COLO668 (cell line): ENCODE data around the gene IKZF4.
"Not testable (repeated sequence)": the region's sequence is repeated elsewhere in the genome, so short reads cannot be mapped to it uniquely, and the experiment has no call there.

Source experiments
- DNase-seq: peaks from one replicate; lab custom pipeline; 2025; ENCODE audit not compliant: unreplicated experiment; lab: John Stamatoyannopoulos, UW

Gene IKZF4

DNA sequence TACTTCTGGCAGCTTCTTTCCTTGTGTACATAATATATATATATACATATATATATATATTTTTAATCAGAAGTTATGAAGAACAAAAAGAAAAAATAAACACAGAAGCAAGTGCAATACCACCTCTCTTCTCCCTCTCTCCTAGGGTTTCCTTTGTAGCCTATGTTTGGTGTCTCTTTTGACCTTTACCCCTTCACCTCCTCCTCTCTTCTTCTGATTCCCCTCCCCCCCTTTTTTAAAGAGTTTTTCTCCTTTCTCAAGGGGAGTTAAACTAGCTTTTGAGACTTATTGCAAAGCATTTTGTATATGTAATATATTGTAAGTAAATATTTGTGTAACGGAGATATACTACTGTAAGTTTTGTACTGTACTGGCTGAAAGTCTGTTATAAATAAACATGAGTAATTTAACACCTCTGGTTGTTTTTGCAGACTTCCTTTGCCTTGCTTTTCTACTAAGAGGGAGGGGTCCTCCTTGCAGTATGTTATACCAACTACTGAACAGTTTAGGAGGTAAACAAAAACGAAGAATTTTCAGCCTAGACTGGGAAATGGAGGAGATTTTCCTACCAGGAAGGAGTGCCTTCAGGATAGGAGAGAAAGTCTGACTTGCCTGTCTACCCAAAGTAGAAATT, 17.3 kb downstream of the IKZF4 start:
- DNase-seq: no peak

DNA sequence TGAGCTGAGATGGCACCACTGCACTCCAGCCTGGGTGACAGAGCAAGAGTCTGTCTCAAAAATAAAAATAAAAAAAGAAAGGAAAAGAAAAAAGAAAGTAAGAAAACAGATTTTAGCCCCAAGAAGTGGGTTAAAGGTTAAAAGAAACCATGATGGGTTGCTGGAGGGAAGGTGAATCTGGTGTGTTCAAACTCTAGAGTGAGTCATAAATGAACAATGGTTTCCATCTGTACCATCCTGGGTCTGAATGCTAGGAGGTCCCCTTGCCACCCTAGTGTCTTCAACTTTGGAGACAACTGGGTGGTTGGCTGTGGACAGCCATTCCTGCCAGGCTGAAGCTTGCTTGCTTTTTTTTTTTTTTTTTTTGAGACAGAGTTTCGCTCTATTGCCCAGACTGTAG, 19.3 kb downstream of the IKZF4 start:
- no peak for DNase-seq

GRCh38 chr12:56040963-56041551, 20.2 kb downstream of the IKZF4 start:
- no peak for DNase-seq

GRCh38 chr12:56041552-56042429, 20.9 kb downstream of the IKZF4 start, which contains the start of gene RPS26:
Gene RPS26 (plus strand): TSS chr12:56041918. CDS start chr12:56042167, 249 bp downstream.
- DNase-seq: peak; percentile 95

- DNase-seq: not testable (repeated sequence)
These were observed 21.6 kb downstream of the IKZF4 start for GRCh38 chr12:56042430-56042813.

DNA sequence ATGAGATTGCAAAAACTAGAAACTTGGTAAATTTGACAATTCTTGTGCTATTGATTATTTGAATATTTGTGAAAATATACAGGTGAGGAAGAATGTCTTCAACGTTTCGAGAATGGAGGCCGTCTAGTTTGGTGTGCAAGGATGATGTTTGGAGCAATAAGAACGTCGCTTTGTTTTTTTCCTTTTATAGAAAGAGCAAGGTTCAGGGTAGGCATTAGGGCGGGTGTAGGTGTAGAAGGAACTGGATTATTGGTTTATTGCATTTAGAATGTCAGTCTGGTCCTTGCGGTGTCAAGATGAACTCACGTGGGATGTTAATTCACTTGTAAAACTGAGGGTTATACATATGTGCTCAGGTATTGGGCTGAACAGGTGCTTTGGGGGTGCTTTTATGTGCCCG, 22.0 kb downstream of the IKZF4 start:
- no peak for DNase-seq

- no peak for DNase-seq
These were observed 25.4 kb downstream of the IKZF4 start for GRCh38 chr12:56046027-56046780.

DNA sequence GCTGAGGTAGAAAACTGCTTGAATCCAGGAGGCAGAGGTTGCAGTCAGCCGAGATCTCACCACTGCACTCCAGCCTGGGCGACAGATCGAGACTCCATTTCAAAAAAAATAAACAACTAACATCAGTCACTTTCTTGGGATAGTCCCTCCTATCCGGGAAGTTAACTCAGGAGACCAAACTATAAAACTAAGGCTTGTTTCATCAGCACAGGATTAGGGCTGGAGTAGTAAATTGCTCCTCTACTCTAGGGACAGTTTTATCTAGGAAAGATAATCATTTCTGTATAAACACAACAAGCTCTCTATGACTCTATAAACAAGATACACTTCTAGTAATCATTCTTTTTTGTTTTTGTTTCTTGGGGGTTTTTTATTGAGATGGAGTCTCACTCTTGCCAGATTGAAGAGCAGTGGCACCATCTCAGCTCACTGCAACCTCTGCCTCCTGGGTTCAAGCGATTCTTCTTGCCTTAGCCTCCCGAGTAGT, 32.6 kb downstream of the IKZF4 start:
- DNase-seq: no peak

DNA sequence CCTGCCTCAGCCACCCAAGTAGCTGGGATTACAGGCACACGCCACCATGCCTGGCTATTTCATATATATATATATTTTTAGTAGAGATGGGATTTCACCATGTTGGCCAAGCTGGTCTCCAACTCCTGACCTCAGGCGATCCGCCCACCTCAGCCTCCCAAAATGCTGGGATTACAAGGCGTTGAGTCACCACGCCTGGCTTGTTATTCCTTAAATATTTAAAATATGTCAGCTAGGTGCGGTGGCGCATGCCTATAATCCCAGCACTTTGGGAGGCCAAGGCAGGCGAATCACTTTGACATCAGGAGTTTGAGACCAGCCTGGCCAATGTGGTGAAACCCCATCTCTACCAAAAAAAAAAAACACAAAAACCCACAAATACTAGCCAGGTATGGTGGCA, 39.1 kb downstream of the IKZF4 start:
- DNase-seq: not testable (repeated sequence)

- DNase-seq: no peak
These were observed 41.1 kb downstream of the IKZF4 start for GRCh38 chr12:56061982-56062381.

DNA sequence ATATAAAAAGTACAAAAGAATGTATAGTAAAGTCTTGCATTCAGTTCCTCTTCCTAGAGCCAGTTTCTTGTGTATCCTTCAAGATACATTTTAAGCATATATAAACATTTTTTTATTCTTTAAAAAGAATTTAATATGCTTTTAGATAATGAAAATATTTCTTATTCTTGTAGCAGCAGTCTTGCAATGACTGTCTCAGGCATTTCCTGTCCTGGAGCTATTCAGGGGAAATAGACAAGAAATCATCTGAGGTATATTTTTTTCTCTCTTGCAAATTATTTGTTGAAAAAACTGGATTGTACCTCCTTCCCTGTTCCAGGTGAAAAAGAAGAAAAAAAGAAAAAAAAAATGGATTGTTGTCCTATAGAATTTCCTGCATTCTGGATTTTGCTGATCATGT, 42.2 kb downstream of the IKZF4 start:
- DNase-seq: no peak

- no peak for DNase-seq
These were observed 50.8 kb downstream of the IKZF4 start for GRCh38 chr12:56071648-56072047.

DNA sequence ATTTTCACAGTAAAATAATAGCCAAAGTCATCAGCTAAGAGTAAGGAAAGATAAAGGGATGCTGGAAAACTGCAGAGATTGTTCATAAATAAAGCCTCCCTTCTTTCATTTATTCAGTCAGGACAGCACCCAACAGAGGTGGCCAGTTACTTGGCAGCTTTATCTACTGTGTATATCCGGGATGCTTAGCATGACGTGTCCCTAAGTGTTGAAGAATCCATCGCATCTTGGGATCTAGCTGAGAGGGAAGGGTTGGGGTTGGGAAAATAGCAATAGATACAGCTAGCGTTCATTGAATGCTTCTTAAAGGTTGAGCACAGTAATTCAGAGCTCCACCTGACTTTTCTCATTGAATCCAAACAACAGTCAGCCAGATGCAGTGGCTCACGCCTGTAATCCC, 53.6 kb downstream of the IKZF4 start:
- DNase-seq: no peak

- not testable (repeated sequence) for DNase-seq
These were observed 57.1 kb downstream of the IKZF4 start for GRCh38 chr12:56077966-56078365.

GRCh38 chr12:56078427-56078826, 57.6 kb downstream of the IKZF4 start:
- no peak for DNase-seq

- DNase-seq: peak; percentile 75
These were observed 58.3 kb downstream of the IKZF4 start for GRCh38 chr12:56078931-56079722.

DNA sequence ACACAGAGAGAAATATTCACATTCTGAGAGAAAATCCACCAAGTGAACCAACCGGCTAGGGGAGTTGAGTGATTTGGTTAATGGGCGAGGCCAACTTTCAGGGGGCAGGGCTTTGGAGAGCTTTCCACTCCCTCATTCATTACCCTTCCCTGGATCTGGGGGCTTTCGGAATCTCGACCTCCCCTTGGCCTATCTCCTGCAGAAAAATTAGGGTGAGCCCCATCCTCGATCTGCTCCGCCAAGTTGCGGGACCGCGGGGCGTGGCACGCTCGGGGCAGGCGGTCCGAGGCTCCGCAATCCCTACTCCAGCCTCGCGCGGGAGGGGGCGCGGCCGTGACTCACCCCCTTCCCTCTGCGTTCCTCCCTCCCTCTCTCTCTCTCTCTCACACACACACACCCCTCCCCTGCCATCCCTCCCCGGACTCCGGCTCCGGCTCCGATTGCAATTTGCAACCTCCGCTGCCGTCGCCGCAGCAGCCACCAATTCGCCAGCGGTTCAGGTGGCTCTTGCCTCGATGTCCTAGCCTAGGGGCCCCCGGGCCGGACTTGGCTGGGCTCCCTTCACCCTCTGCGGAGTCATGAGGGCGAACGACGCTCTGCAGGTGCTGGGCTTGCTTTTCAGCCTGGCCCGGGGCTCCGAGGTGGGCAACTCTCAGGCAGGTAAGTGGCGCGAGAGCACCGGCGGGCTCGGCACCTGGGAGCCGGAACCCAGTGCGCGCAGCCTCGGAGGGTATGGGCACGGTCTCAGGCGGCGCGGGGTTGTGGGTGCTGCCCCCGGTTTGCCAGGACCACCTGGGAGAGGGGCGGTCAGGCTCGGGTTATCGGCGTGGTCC, 59.1 kb downstream of the IKZF4 start, which contains the start of gene ERBB3:
Gene ERBB3 (plus strand): TSS at position 443 of the 833 bp plus-strand sequence. CDS start 136 bp downstream, at position 579.
- peak; percentile 79 for DNase-seq

DNA sequence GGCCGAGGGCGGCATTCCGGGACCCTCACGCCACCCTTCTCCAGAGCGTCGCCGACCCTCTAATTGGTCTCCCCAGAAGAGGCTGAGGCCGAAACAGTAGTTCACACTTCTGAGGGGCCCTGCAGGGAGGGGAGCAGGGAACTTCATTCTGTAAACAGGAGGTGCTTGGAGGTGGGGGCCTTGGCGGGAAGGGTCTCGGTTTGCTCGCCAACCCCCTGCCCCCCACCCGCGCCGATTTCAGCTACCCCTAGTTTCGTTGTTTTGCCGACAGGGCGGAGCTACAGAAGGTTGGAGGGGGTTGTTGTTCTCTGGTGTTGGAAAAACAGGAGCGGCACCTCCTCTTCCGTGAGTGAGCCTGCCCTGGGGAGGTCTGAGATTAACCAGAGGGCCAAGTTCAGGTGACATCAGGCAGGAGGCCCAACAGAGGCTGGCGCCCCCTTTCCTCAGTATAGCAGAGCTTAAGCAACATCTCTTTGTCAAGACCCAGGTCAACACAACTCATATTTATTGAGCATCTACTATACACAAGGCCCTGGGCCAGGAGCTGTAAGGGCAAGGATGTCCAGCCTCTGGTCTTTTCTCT, 59.8 kb downstream of the IKZF4 start:
- DNase-seq: peak; percentile 18
